ENCODE measurements around the gene MYBPC1.
"Not testable (repeated sequence)": the region's sequence is repeated elsewhere in the genome, so short reads cannot be mapped to it uniquely, and the experiment has no call there.

The MYBPC1 gene

DNA sequence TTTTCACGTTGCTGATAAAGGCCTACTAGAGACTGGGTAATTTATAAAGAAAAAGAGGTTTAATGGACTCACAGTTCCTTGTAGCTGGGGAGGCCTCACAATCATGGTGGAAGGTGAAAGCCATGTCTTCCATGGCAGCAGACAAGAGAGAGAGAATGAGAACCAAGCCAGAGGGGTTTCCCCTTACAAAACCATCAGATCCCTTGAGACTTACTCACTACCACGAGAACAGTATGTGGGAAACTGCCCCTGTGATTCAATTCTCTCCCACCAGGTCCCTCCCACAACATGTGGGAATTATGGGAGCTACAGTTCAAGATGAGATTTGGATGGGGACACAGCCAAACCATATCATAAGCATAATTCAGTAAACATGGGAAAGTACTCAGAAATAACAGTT is 65.9 kb downstream of the MYBPC1 start:
- DNase-seq, result not testable (repeated sequence)

DNA sequence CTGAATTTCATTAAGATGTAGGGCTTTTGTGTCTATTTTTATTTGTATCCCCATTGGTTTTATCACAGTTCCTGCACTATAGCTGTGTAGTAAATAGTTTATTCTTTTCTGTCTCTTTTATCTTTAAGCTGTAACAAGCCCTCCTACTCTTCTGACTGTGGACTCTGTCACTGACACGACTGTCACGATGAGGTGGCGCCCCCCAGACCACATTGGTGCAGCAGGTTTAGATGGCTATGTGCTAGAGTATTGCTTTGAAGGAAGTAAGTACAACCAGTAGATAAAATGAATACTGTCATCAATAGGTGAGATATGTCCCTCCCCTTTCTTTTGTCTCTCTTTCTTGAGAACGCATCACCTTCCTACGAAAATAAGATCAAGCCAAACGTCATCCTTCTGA is 68.5 kb downstream of the MYBPC1 start:
- no peak for DNase-seq

DNA sequence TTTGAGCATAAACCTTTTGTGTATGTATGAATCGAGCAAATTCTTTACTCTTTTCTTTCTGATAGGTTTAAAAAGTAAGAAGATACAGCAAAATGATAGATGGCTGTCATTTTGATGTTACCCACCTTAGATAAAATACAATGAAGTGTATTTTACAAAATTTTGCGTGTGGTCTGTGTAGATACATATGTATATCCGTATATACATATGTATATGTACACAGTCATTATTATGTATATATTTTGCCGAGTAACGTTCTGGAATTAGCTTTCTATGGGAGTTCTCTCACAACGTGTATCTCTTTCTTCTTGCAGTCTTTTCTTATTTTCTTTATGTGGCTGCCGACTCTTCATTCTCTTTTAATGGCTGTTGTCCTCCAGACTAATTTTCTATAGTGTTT is 70.2 kb downstream of the MYBPC1 start:
- DNase-seq, result no peak

DNA sequence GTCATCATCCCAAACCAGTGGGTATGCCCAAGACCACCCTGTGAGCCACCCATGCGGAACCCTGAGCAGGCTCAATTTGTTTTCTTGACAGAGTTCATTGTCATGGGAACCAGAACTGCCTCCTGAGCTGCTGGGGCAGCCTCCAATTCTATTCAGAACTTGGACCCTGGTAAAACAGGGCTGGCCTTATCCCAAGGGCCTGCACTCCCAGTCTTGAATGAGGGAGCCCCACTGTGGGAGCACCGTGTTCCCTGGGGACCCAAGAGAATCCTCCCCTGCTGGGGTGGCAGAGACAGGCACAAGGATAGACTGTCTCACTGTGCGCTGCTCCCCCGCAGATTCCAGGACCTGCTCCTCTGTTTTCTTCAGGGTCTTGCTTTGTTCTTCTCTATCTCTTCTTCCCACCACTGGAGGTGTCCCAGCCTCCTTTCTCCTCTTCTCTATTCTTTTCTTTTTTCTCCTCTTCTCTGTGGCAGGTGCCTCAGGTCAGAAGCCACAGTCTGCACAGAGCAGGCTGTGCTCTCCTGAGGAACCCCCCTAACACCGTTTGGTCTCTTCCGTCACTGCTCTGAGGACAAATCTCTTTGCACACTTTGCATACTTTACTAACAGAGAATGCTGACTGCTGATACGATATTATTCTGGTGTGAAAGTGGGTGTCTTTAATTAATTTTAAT is 71.4 kb downstream of the MYBPC1 start:
- DNase-seq, result no peak

DNA sequence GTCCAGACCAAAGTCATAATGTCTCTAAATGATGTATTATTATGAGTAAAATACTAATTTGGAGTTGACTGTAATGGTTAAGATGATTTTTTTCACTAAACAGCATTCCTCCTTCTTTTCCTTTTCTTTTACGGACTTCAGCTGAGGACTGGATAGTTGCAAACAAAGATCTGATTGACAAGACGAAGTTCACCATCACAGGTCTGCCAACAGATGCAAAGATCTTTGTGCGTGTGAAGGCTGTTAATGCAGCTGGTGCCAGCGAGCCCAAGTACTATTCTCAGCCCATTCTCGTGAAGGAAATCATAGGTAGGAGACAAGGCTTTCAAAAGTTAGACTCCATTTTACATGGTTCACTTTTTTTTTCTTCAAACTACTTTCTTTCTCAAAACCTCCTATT is 72.8 kb downstream of the MYBPC1 start:
- DNase-seq, result no peak

DNA sequence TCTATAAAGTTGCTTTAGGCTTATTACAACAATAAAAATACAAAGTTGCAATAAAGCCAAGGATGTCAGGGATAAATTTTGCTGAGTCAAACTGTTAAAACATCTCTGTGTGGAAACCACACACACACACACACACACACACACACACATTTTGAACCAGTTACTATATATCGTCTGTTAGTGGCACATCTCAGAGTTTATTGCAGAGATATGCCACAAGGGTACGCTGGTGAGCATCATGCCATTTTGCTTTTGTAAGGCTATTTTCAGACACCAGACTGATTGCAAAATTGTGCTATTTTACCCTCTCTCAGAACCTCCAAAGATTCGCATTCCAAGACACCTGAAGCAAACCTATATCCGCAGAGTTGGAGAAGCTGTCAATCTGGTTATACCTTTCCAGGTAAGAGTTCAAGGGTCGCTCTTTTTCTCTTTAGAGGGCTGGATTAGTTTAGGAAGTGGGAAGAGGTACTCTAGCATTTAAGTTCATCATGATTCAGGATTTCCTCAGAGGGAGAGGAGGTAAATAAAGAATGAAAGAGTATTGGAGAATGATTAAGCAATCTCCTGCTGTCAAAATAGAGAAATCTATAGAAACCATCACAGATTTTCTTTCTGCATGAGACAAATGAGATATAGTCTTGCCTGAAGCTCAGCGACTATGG is 75.4 kb downstream of the MYBPC1 start:
- DNase-seq, result no peak

DNA sequence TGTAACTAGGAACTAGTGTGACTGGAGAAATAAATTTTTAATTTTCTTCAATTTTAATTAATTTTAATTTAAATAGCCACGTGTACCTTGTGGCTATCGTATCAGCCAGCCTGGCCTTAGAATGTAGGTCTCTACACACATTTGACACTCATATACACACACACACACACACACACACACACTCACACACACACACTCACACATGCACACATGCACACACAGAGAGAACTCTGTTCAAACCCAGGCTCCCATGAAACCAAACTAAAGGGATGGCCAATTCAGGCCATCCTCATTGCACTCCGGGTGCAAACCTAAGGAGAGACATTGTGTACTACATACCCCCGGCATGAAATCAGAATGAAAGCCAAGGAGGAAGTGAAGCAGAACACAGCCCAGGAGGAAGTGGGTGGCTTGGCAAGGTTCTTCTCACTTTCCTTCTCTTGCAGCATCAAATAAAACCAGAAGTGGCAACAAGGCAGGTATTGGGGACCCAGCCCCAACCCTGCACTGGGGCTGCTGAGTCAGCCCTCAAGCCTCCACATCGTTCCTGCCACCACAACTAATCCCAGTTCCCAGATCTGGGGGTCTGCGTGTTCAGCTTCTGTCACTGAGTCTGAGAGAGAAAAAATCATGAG is 76.5 kb downstream of the MYBPC1 start:
- no peak for DNase-seq

DNA sequence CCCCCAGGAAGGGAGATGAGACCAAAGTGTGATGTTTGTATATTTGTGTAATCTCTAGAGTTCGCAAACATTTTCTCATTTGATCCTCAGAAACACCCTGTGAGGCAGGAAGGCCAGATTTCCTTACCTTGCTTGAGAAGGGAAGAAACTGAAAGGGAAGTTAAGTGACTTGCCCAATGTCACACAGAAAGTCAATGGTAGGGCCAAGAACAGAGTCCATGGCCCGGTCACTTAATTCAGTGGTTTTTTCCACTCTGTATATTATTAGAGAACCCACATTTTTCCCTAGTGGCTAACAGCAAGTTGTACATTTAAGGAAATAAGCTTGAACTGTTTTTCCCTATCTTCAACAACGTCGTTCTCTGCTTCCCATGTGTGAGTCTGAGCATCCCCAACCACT is 77.1 kb downstream of the MYBPC1 start:
- DNase-seq, result no peak

DNA sequence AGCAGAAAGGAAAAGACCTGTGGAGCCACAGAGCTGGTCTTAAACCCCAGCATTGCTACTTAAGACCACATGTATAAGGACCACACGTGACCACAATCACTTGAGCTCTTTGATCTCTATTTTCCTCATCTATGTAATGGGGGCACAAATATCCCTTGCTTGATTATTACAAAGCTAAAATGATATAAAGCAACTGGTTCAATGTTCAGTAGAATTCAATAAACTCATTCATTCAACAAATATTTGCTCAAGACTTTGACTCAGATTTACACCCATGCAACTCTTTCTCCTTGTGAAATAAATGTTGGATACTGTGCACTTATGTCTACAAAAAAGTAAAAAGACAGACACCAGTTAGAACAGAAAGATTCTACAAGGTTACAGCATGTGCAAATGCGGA is 80.8 kb downstream of the MYBPC1 start:
- DNase-seq, result no peak

DNA sequence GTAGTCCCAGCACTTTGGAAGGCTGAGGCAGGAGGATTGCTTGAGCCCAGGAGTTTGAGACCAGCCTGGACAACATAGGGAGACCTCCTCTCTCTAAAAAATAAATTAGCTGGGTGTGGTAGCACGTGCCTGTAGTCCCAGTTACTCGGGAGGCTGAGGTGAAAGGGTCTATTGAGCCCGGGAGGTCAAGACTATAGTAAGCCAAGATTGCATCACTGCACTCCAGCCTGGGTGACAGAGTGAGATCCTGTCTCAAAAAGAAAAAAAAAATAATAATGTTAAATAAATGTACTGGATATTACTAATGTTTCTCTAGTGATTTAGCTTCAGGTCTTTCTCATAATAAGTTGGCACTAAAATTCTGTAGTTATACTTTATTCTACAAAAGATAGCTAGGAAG is 81.7 kb downstream of the MYBPC1 start:
- not testable (repeated sequence) for DNase-seq

DNA sequence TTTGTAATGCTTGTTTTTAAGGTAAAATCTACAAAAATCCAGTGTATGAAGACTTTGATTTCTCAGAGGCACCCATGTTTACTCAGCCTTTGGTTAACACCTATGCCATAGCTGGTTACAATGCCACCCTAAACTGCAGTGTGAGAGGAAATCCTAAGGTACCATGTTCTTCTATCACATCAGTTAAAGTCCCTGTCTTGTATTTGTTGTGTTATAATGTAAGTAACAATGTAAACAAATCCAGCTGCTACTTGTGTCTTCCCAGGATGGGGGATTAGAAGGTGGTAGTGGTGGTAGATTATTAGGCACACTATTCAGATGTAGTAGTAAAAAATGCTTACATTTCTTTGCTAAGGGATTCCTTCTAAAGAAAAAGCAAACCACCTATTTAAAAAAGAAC is 83.3 kb downstream of the MYBPC1 start:
- no peak for DNase-seq

DNA sequence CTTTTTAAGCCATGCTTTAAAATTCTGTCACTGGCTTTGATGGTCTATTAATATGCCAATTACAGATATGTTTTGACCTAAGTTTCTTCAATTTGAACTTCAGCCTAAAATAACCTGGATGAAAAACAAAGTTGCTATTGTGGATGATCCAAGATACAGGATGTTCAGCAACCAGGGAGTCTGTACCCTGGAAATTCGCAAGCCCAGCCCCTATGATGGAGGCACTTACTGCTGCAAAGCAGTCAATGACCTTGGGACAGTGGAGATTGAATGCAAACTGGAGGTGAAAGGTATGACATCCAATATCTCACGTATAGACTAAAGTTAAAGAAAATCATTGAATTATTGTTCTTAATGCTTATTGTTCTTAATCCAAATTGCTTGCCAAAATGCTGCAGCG is 85.5 kb downstream of the MYBPC1 start:
- no peak for DNase-seq

DNA sequence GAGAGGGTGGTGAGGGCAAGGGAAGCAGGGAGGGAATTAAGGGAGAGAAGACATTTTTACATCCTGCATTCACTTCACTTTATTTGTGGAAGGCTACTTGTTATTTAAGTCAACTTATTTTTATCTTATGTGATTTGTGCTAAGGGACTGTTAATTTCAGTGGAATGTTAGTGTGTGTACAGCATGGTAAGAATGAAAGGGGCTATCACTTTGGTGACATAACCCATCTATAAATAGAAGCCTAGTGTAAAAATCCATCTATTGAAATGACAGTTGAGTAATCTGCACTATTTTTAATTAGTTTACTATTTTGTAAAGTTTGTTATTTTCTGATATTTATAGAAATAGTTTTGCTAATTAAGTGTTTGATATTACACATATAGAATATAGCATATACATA is 85.9 kb downstream of the MYBPC1 start:
- DNase-seq, result no peak

DNA sequence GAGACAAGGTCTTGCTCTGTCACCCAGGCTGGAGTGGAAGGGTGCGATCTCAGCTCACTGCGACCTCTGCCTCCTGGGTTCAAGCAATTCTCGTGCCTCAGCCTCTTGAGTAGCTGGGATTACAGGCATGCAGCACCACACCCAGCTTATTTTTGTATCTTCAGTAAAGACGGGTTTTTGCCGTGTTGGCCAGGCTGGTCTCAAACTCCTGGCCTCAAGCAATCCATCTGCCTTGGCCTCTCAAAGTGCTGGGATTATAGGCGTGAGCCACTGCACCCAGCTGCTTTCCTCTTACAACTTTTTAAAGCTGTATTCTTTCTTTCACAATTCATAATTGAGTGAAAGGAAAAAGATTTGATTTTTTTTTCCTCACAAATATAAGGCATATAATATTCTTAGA is 86.9 kb downstream of the MYBPC1 start:
- DNase-seq, result not testable (repeated sequence)

DNA sequence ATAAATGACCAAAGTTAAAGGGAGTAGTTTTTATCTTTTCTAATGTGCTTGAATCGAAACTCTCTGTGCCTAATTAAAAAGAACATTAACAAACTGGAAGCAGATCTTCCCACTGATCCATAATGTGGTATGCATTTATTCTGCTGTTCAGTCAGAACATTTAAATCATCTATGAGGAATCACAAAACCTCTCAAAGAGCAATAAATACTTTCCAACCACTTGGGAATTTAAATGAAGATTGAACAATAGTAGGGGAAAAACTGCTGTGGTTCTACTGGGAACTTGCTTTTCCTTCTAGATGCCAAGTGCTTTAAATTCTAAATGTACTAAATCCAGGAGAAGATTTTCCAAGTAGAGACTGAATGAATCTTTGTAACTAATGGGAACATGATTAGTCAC is 90.3 kb downstream of the MYBPC1 start:
- no peak for DNase-seq

DNA sequence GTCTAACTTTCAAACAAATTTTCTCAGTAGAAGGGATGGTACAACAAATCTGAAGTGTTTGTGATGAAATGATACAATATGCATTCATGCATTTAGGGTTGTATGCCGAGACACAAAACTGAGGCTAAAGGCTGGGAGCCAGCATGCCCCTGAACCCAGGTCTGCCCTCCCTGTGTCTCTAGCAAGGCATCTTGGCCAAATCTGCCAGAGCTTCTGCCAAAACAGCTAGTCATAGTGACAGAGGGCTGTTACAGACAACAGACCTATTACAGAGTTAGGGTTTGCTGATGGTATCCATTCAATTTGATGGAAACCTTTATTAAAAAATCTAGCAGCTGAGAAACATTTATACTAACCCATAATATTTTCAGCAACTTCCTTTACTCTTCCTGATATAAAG is 91.4 kb downstream of the MYBPC1 start:
- DNase-seq, result no peak

DNA sequence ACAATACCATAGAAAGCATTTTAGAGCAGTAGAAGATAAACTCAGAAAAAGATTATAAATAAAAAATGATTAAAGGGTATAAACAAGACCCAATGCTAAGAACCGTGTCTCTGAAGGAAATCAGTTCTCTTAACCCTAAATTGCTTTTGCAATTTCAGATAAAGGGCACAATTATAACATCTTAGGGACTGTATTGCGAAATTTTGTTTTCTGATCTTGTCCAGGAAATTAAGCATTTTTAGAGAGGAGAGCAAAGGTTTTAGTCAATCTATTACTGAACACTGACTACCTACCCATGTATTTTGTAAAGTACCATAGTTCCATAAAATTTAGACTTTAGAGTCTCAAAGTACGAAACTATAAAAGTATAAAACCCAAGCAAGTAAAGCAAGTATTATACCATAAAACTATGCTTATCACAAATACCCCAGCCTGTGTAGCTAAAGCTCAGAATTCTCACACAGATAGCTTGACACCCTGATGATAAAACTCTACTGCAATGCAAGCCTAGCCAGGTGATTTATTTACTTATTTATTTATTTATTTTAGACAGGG is 95.8 kb downstream of the MYBPC1 start:
- DNase-seq, result no peak

DNA sequence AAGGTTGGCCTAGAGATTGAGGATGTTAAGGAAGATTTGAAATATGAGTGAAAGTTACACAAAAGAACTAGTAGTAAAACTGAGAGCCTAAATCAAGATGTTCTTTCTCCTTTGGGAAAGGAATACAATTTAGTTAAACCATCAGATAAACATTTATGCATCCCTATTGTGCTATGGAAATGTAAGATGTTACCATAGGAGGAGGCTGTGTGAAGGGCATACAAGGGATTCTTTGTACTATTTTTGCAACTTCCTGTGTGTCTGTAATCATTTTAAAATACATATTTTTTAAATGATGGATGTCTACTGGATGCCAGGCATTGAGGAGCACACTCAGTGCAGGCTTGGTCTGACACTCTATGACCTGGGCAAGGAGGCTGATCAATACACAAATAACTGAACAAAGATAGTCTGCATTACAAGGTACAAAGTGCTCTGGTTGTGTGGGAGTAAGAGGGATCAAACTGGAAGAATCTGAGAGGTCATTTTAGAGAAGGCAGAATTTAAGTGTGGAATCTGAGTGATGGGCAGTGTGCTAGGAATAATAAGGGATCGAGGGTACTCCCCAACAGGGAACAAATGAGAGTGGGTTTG is 96.8 kb downstream of the MYBPC1 start:
- DNase-seq, result no peak

DNA sequence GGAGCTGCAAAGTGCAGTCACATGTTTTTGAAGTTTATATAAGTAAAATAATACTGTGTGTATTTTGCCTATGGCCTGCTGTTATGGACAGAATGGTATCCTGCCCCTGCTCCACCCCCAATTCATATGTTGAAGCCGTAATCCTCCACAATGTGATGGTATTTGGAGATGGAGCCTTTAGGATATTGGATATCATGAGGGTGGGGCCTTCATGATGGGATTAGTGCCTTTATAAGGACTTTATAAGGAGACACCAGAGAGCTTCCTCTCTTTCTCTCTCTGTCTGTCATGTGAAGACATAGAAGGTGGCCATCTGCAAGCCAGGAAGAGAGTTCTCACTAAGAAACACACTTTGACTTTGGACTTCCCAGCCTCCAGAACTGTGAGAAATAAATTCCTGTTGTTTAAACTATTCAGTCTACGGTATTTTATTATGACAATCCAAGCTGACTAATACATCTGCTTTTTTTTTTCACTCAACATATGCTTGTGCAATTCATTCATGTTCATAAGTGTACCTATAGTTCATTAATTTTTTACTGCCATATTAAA is 99.6 kb downstream of the MYBPC1 start:
- DNase-seq, result no peak

DNA sequence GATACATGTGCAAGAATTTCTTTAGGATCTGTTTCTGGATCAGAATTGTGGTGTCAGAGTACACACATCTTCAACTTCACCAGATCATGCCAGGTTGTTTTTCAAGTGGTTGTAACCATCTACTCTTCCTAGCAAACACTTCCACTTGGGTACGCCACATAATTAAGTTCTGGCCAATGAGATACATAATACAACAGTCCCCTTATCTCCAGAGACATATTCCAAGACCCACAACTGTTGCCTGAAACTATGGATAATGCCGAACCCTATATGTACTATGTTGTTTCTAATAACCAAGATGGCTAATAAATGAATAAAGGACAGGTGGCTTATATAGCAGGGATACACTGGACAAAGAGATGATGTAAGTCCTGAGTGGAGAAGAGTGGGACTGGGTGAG is 100.2 kb downstream of the MYBPC1 start:
- DNase-seq, result no peak

DNA sequence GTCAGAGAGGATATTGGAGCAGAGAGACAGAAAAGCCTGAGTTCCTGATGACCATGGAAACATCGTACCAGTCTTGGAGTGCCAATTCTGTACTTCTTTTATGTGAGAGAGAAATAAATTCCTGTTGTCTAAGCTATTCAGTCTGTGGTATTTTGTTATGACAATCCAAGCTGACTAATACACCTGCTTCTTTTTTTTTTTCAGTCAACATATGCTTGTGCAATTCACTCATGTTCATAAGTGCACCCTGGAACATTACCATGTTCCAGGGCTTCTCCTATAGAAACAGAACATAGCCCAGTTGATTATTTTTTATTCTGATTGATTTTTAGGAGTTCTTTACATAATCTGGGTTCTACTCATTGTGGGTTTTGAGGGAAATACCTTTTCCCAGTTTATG is 100.9 kb downstream of the MYBPC1 start:
- DNase-seq, result no peak

DNA sequence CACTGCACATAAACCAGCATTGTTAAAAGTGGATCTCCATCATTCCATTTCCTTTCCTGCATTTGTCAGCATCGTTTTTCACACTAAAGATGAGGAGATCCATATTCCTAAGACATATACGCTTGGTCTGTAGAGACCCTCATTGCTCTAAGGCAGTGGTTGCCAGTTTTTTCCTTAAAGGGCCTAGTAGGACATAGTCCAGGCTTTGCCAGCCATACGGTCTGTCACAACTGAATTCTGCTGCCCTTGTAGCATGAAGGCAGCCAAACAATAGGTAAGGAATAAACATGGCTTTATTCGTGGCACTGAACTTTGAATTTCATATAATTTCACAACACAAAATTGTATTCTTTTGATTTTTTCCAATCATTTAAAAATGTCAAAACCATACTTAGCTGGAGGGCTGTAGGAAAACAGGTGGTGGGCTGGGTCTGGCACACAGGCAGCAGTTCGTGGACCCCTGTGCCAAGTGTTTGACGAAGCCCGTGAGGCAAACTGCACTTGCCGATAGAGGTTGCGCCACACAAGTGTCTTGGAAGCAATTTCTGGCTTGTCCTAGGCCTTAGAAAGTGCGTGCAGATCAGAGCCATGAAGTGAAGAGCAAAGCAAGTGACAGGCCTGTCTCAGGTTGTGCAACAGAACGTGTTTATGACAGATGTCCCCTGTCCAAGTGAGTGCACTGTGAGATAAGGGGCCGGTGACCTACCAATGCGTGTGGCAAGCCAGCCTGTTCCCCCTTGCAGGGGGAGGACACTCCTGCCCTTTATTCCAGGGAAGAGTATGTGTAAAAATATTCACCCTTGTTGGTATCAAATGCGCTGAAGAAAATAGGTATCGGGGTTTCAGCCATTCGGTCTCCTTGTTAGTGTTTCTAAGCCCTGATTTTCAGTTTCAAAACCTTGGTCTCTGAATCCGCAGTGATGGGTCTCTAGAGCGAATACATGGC is 101.8 kb downstream of the MYBPC1 start:
- DNase-seq, result no peak

Measured in NCI-H1930 (cell line).